Measurements from ENCODE around the gene RBL1. TPM values are rescaled to one million over a fixed set of nuclear protein-coding genes. Genes with fewer than 3 reads are reported as not detected.

The RBL1 gene
- total RNA-seq, 6 experiments from 2014 or later, result 1.8 to 3.9 (median 2.2) TPM

DNA sequence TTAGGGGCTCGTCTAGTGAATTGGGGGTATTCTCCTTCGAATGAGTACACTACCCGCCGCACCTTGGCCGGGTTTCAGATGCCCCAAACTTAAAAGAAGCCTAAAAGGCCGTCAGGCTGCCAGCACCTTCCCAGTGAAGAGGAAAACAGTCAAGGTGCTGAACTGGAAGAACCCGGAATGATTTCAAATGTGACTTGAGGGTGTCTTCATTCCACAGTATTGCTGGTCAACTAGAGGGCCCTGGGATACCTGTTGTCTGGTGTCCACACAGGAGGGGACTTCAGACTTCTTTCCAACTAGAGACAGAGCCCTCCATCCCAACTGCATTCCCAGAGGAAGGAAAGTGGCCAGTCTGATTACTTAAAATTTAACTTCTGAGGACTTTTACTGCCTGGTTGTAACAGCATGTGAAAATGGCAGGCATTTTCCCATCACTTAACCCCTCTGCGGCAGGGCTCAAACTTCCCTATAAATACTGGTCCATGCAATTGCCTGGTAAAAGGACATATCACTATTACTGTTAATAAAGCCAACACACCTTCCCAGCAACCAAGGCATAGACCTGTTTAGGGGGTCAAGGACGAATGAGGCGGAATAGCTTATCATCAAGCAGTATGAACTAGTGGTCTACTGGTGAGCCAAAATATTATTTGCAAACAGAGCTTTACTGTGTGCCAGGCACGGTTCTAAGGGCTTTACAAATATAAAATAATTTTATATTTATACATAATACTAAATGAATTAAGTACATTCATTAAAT is 143.6 kb downstream of the RBL1 start:
- TF ChIP-seq POLR2A (IDR thresholded peaks at IDR 0.05), result no peak
- TF ChIP-seq, protein P1, sequence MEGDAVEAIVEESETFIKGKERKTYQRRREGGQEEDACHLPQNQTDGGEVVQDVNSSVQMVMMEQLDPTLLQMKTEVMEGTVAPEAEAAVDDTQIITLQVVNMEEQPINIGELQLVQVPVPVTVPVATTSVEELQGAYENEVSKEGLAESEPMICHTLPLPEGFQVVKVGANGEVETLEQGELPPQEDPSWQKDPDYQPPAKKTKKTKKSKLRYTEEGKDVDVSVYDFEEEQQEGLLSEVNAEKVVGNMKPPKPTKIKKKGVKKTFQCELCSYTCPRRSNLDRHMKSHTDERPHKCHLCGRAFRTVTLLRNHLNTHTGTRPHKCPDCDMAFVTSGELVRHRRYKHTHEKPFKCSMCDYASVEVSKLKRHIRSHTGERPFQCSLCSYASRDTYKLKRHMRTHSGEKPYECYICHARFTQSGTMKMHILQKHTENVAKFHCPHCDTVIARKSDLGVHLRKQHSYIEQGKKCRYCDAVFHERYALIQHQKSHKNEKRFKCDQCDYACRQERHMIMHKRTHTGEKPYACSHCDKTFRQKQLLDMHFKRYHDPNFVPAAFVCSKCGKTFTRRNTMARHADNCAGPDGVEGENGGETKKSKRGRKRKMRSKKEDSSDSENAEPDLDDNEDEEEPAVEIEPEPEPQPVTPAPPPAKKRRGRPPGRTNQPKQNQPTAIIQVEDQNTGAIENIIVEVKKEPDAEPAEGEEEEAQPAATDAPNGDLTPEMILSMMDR (IDR thresholded peaks at IDR 0.05), result no peak
- Histone ChIP-seq H3K27me3 (no peaks in the 10 kb centered on the region), H3K9me3 (no peaks in the 10 kb centered on the region), H3K27ac (peak overlapping the region; percentile 52 to 66 (median 56)), H3K4me1 (peaks cover 0 to 56% (median 24%) of the 10 kb centered on the region in 4 donors), H3K4me3 (peak overlapping the region; percentile 92 to 99 (median 96)), H3K36me3 (no peaks in the 10 kb centered on the region)
- DNase-seq (no peak), ATAC-seq (no peak)
- WGBS (ENCODE audit: insufficient coverage, low coverage, low lambda C conversion rate, missing lambda C conversion rate), result 13% methylated on average over 11 of the region's 11 CpGs
- intact Hi-C loops (cut with DNase I), result no loop called here

DNA sequence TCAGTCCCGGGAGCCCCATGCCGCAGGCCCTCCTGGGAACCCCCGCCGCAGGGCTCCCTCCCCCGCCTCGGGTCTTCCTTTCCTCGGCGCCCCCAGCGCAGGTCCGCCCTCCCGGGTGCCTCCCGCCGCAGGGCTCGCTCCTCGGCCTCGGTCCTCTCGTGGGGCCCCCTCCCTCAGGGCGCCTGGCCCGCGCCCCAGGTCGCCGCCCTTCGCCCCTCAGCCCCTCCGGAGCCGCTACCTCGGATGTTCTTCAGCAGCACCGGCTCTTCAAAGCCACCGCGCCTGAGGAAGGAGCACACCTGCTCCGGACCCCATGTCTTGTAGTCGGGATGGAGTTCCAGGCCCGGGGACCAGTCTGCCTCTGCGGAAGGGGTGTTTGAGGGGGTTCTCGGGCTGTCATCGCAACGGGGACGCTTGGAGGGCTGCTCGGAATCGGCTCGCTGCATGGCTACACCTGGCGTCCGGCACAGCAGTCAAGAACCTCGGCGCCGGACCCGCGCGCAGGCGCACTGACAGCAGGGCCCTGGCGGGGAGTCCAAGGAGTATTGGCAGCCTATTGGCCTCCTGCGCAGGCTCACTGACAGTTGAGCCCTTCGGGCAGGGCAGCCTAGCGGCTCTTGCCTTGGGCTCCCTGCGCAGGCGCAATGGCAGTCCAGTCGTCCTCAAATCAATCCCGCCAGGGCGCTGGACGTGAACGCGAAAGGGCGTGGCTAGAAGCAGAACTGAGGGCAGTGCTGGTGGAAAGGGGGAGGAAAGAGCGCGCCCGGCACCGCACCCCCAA is 144.4 kb downstream of the RBL1 start, which contains the start of gene SAMHD1:
SAMHD1 (minus strand) TSS at position 511 of the 781 bp plus-strand sequence; CDS start at position 446, 65 bp downstream.
- intact Hi-C loops (cut with DNase I), result no loop called here
- H3K4me1 ChIP-seq, result peaks cover 0 to 61% (median 21%) of the 10 kb centered on the region in 4 donors

DNA sequence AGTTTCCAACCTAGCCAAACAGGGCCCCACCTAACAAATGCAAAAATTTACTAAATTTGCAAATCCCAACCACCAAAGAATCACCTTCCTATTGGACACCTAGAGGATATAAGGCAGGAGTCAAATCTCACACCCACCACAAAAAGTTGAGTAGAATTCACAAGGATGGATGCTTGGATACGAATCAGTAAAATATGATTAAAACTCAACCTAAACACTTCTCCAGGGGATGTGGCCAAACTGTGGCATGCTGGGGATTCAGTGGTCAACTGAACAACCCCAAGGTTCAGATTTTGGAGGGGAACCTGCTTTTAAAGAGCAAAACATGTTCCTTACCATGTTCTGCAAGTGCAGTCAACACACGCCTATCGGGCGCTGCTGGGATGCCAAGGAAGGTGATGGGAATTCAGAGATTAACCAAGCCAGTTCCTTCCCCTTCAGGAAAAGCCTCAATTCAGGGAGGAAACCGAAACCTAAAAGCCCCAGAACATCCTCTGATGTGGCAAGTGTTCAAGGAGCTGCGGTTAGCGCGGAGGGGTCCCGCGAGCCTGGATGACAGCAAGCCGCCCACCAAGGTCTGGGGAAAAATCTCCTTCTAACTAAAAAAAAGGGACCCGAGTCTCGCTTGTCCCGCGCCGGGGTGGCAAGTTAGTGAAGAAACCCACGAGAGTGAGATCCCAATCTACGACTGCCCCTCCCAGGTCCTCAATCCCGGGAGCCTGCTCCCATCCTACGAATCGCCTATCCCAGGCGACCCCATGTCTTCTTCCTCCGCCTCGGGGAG is 145.2 kb downstream of the RBL1 start:
- Histone ChIP-seq H3K27me3 (no peaks in the 10 kb centered on the region), H3K4me1 (peaks cover 0 to 54% (median 17%) of the 10 kb centered on the region in 4 donors), H3K9me3 (no peaks in the 10 kb centered on the region), H3K36me3 (peaks cover 0 to 5% (median 2%) of the 10 kb centered on the region in 4 donors), H3K27ac (peak overlapping the region; percentile 56 to 81 (median 77)), H3K4me3 (peak overlapping the region; percentile 92 to 99 (median 96))
- ATAC-seq (peak in 1 of 4 donors; percentile 0), DNase-seq (peak in 1 of 3 donors; percentile 57)
- intact Hi-C loops (cut with DNase I), result no loop called here
- WGBS (ENCODE audit: insufficient coverage, low coverage, low lambda C conversion rate, missing lambda C conversion rate), result 12% methylated on average over 8 of the region's 24 CpGs
- TF ChIP-seq POLR2A (IDR thresholded peaks at IDR 0.05), result no peak

More for the DNA sequence above, 144.4 kb downstream of the RBL1 start, which contains the start of gene SAMHD1:
- peak within 1 kb of the TSS; percentile 56 to 81 (median 77) for H3K27ac ChIP-seq
- TF ChIP-seq POLR2A (IDR thresholded peaks at IDR 0.05), result peak; percentile 83
- TF ChIP-seq, protein P1 (IDR thresholded peaks at IDR 0.05), result peak in 1 of 4 donors; percentile 10
- peak within 1 kb of the TSS; percentile 92 to 99 (median 96) for H3K4me3 ChIP-seq
- no peaks in the 10 kb centered on the region for H3K36me3 ChIP-seq
- peak; percentile 98 to 99 (median 98) for DNase-seq
- H3K27me3 ChIP-seq, result no peaks in the 10 kb centered on the region
- ATAC-seq, result peak; percentile 79 to 89 (median 83)
- 0% methylated on average over 11 of the region's 66 CpGs for WGBS (ENCODE audit: insufficient coverage, low coverage, low lambda C conversion rate, missing lambda C conversion rate)
- no peaks in the 10 kb centered on the region for H3K9me3 ChIP-seq

Small RNA genes lying within 50 kb of the gene (small RNA-seq; reads per million reads assigned to genes)
- gene RPS3AP3, result 0 reads per million in 2 experiments

Other genes starting within 250 kb of the RBL1 start
- gene TLDC2, start 219.9 kb downstream of the RBL1 start, total RNA-seq, result under 1 TPM in 1 of 6 experiments, not detected in 5; 0.43 TPM
- 10 to 100 TPM; 22.6 to 40.5 (median 30.7) TPM for gene SAMHD1, start 144.3 kb downstream of the RBL1 start, total RNA-seq
- gene RPN2, start 83.3 kb upstream of the RBL1 start, total RNA-seq, result 100 to 1,000 TPM in 5 of 6 experiments, 10 to 100 TPM in 1; 91.7 to 188 (median 148) TPM
- 1 to 10 TPM; 1.1 to 5.2 (median 2.2) TPM for gene MROH8, start 83.6 kb upstream of the RBL1 start, total RNA-seq
- not detected for gene GHRH, start 165.8 kb upstream of the RBL1 start, total RNA-seq
- 10 to 100 TPM; 11.4 to 16.0 (median 12.8) TPM for gene MANBAL, start 193.7 kb upstream of the RBL1 start, total RNA-seq

All from right lobe of liver (tissue), 6 donors.